OCI-LY7 (cell line): Measurements from ENCODE around the gene TRMU. TPM values are rescaled to one million over a fixed set of nuclear protein-coding genes. Genes with fewer than 3 reads are reported as not detected.

Experiments used
- BruUV-seq: library from RNA; stranded (reverse); fragments of 400-500 nt; replicated peaks from 2 replicates; lab custom pipeline; 2021; lab: Mats Ljungman, UMichigan
- CTCF ChIA-PET: fragments of 300-600 bp; sonication (Branson Sonifier 250); formaldehyde crosslinking; loops from one replicate; lab custom pipeline; 2022; ENCODE audit warnings: antibody characterized with exemption; ENCODE audit not compliant: unreplicated experiment; lab: Charles Lee
- POLR2A ChIA-PET: fragments of 300-600 bp; sonication (Branson Sonifier 250); formaldehyde crosslinking; loops from one replicate; lab custom pipeline; 2022; ENCODE audit warnings: antibody characterized with exemption; lab: Charles Lee
- DNase-seq: peaks from one replicate; pipeline ENCODE4 v3.0.0-alpha.2; 2015; ENCODE audit warnings: low spot score
- H2AFZ ChIP-seq: fragments of 200-600 bp; sonication (generic), shearing (Covaris generic); 2 replicates; pipeline ENCODE4 v1.6.1; 2014; ENCODE audit warnings: mild to moderate bottlenecking, antibody characterized with exemption, low read length, moderate library complexity
- H3K27ac ChIP-seq: fragments of 200-600 bp; sonication (generic); 2 replicates; pipeline ENCODE4 v1.5.1; 2014; ENCODE audit warnings: mixed run types, low read depth, mild to moderate bottlenecking, moderate library complexity, low read length, inconsistent platforms; ENCODE audit not compliant: poor library complexity, severe bottlenecking
- H3K36me3 ChIP-seq: fragments of 200-600 bp; sonication (generic); 2 replicates; pipeline ENCODE4 v1.6.1; 2014; ENCODE audit warnings: mild to moderate bottlenecking, antibody characterized with exemption, low read length, moderate library complexity, mixed read lengths; ENCODE audit not compliant: insufficient read depth
- H3K4me1 ChIP-seq: fragments of 200-600 bp; sonication (generic); 2 replicates; pipeline ENCODE4 v1.5.1; 2014; ENCODE audit warnings: mild to moderate bottlenecking, low read length; ENCODE audit not compliant: insufficient read depth, poor library complexity, severe bottlenecking
- H3K4me2 ChIP-seq: fragments of 200-600 bp; sonication (generic); 2 replicates; pipeline ENCODE4 v1.6.1; 2014; ENCODE audit warnings: mild to moderate bottlenecking, low read length
- H3K4me3 ChIP-seq: fragments of 200-600 bp; sonication (generic); 2 replicates; pipeline ENCODE4 v1.5.1; 2014; ENCODE audit warnings: mild to moderate bottlenecking, low read depth, low read length; ENCODE audit not compliant: poor library complexity, severe bottlenecking
- H3K79me2 ChIP-seq: fragments of 200-600 bp; sonication (generic); 2 replicates; pipeline ENCODE4 v1.6.1; 2016; ENCODE audit warnings: low read depth, mild to moderate bottlenecking, low read length, moderate library complexity, mixed read lengths; ENCODE audit not compliant: insufficient read depth
- H3K9me2 ChIP-seq: fragments of 200-600 bp; sonication (generic); 2 replicates; pipeline ENCODE4 v1.6.1; 2016; ENCODE audit warnings: mild to moderate bottlenecking, low read length, mixed read lengths; ENCODE audit not compliant: insufficient read depth
- H3K9me3 ChIP-seq: fragments of 200-600 bp; sonication (generic); 2 replicates; pipeline ENCODE4 v1.6.1; 2014; ENCODE audit warnings: mild to moderate bottlenecking, mixed run types, low read length, mixed read lengths
- H4K20me1 ChIP-seq: fragments of 200-600 bp; sonication (generic); 2 replicates; pipeline ENCODE4 v1.6.1; 2014; ENCODE audit warnings: mild to moderate bottlenecking, antibody characterized with exemption, low read length, moderate library complexity, mixed read lengths; ENCODE audit not compliant: insufficient read depth
- EZH2phosphoT487 ChIP-seq: fragments of 200-600 bp; sonication (generic); IDR thresholded peaks from 2 replicates; pipeline ENCODE4 v1.6.1; 2018; ENCODE audit warnings: low read depth, borderline replicate concordance, mild to moderate bottlenecking, mixed run types, antibody characterized with exemption, low read length, moderate library complexity, mixed read lengths
- intact Hi-C: fragments of 100-400 bp; cut with micrococcal nuclease; formaldehyde crosslinking; loops from one replicate; pipeline ENCODE4 v1.10.0; 2022; ENCODE audit not compliant: unreplicated experiment
- total RNA-seq, 2 experiments: library from RNA; depleted of rRNA in 1 of 2; stranded (reverse); fragments of >200 nt in 1 of 2; shearing (Covaris generic) in 1 of 2; gene quantifications; 2 replicates each; pipeline ENCODE4 v1.2.3, GENCODE V29; 2014 to 2022
- TF ChIP-seq, protein P1 (sequence below): fragments of 200-600 bp; sonication (generic); conservative IDR thresholded peaks from 2 replicates; pipeline ENCODE4 v1.5.1; 2014; ENCODE audit warnings: mild to moderate bottlenecking, antibody characterized with exemption, low read length, moderate library complexity, mixed read lengths

The TRMU gene
- total RNA-seq, 2 experiments from 2014 or later: 88.2 to 121 TPM

DNA sequence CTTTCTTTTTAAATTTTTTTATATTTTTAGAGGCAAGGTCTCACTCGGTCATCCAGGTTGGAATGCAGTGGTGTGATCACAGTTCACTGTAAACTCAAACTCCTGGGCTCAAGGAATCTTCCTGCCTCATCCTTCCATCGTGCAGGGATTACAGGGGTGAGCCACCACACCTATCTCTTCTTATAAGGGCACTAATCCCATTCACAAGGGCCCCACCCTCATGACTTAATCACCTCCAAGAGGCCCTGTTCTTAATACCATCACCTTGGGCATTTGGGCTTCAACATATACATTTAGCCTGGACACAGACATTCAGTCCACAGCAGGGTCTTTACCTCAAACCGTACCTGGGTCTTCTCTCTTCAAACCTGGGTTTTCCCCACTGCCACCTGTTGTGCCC lies 43.3 kb upstream of the TRMU start:
- Histone ChIP-seq H2AFZ (no peak overlapping the region), H4K20me1 (no peaks in the 10 kb centered on the region), H3K79me2 (peaks cover 2% of the 10 kb centered on the region; the same call in 1 of the 2 replicates), H3K4me2 (no peak overlapping the region), H3K36me3 (no peaks in the 10 kb centered on the region), H3K4me1 (peaks cover 54% of the 10 kb centered on the region), H3K4me3 (no peak overlapping the region), H3K9me2 (no peaks in the 10 kb centered on the region), H3K9me3 (no peaks in the 10 kb centered on the region), H3K27ac (no peak overlapping the region)
- ChIA-PET CTCF (no interaction called here), POLR2A (no interaction called here)
- DNase-seq: no peak
- TF ChIP-seq, protein P1, sequence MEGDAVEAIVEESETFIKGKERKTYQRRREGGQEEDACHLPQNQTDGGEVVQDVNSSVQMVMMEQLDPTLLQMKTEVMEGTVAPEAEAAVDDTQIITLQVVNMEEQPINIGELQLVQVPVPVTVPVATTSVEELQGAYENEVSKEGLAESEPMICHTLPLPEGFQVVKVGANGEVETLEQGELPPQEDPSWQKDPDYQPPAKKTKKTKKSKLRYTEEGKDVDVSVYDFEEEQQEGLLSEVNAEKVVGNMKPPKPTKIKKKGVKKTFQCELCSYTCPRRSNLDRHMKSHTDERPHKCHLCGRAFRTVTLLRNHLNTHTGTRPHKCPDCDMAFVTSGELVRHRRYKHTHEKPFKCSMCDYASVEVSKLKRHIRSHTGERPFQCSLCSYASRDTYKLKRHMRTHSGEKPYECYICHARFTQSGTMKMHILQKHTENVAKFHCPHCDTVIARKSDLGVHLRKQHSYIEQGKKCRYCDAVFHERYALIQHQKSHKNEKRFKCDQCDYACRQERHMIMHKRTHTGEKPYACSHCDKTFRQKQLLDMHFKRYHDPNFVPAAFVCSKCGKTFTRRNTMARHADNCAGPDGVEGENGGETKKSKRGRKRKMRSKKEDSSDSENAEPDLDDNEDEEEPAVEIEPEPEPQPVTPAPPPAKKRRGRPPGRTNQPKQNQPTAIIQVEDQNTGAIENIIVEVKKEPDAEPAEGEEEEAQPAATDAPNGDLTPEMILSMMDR: no peak
- TF ChIP-seq EZH2phosphoT487: no peak
- no TSS peak for BruUV-seq
- intact Hi-C loops: loop anchor here (10.0 kb wide), 1 partner anchor 257 kb away; no protein-coding TSS in a partner anchor

DNA sequence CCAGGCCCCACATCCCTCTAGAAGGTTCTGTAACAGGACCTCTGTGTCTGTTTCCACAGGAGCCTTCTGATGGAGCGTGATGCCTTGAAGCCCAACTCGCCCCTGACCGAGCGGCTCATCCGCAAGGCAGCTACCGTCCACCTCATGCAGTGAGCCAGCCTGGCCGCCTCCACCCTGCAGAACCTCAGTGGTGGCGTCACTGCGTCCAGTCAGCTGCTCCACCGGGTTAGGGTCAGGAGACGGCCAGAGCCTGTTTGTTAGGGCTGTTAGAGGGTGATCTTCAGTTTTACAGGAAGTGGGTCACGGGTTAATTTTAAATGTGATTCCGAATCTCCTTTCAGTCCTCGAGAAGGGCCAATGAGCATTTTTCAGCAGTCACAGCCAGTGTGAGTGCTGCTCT lies 42.8 kb upstream of the TRMU start:
- Histone ChIP-seq H4K20me1 (no peaks in the 10 kb centered on the region), H3K4me3 (no peak overlapping the region), H3K27ac (peak overlapping the region; percentile 65), H3K9me3 (no peaks in the 10 kb centered on the region), H3K79me2 (peaks cover 8% of the 10 kb centered on the region), H3K4me2 (peak overlapping the region; percentile 61), H3K9me2 (no peaks in the 10 kb centered on the region), H3K4me1 (peaks cover 50% of the 10 kb centered on the region), H2AFZ (peak overlapping the region; percentile 75; the same call in 1 of the 2 replicates), H3K36me3 (no peaks in the 10 kb centered on the region)
- intact Hi-C loops: loop anchor here (10.0 kb wide), 1 partner anchor 258 kb away; no protein-coding TSS in a partner anchor
- no peak for DNase-seq
- CTCF ChIA-PET: no interaction called here
- TF ChIP-seq EZH2phosphoT487: no peak
- TF ChIP-seq, protein P1: no peak
- BruUV-seq: no TSS peak
- POLR2A ChIA-PET: no interaction called here

DNA sequence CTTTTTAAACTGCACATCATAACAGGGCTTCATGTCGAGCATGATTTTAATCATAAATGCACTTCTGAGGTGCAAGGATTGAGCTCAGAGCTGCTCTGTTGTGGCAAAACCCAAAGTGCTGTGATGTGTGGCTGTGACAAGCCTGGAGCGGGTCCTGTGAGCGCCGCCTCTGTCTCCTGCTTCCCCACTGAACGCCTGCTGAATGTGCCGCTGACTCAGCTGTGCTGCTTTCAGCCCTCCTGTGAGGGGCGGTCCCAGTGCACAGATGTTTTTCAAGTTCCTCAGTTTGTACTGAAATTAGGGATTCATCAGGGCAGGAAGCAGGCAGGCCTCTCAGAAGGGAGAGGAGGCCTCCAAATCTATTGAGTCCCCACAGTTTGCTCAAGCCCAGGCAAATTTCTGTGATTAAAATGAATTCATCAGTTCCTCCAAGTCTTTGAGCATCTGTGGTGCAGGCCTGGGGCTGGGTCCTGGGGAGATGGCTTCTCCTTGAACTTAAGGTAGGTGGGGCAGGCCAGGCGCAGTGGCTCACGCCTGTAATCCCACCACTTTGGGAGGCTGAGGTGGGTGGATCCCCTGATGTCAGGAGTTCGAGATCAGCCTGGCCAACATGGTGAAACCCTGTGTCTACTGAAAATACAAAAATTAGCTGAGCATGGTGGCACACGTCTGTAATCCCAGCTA lies 41.8 kb upstream of the TRMU start:
- peak overlapping the region; percentile 75 for H2AFZ ChIP-seq
- H3K4me3 ChIP-seq: no peak overlapping the region
- DNase-seq: peak; percentile 76
- H3K4me1 ChIP-seq: peaks cover 50% of the 10 kb centered on the region
- BruUV-seq: no TSS peak
- H3K9me2 ChIP-seq: no peaks in the 10 kb centered on the region
- H3K79me2 ChIP-seq: peaks cover 17% of the 10 kb centered on the region
- H3K27ac ChIP-seq: peak overlapping the region; percentile 65
- POLR2A ChIA-PET: interaction anchor here (0.6 to 0.8 kb wide), 2 partner anchors 162 to 527 kb away, joined by 3 to 5 read pairs; no protein-coding TSS in a partner anchor
- H3K9me3 ChIP-seq: no peaks in the 10 kb centered on the region
- intact Hi-C loops: loop anchor here (10.0 kb wide), 1 partner anchor 259 kb away; no protein-coding TSS in a partner anchor
- peaks cover 8% of the 10 kb centered on the region for H3K36me3 ChIP-seq
- no peaks in the 10 kb centered on the region for H4K20me1 ChIP-seq
- peak overlapping the region; percentile 61 for H3K4me2 ChIP-seq
- no peak for TF ChIP-seq EZH2phosphoT487
- TF ChIP-seq, protein P1: peak; percentile 49
- CTCF ChIA-PET: interaction anchor here (0.6 kb wide), 1 partner anchor 45 kb away, joined by 3 read pairs; no protein-coding TSS in a partner anchor
